ENCODE results near the gene PAK4. TPM values are rescaled to one million over a fixed set of nuclear protein-coding genes. Genes with fewer than 3 reads are reported as not detected.
"Not testable (repeated sequence)": the region's sequence is repeated elsewhere in the genome, so short reads cannot be mapped to it uniquely, and the experiment has no call there.

PAK4 gene
- polyA plus RNA-seq, 2 donors = 39.8 to 43.1 TPM

DNA sequence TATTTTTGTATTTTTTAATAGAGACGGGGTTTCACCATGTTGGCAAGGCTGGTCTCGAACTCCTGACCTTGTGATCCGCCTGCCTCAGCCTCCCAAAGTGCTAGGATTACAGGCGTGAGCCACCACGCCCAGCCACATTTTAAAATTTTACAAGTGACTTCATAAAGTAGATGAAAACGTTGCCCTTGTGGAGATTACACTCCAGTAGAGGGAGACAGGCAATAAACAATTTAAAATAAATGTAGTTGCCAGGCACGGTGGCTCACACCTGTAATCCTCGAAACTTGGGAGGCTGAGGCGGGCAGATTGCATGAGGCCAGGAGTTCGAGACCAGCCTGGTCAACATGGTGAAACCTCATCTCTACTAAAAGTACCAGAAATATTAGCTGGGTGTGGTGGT, 93.5 kb downstream of the PAK4 start:
- H3K27ac ChIP-seq (ENCODE audit: low read depth in 2 of 2, low read length in 1 of 2); H3K4me3 ChIP-seq (ENCODE audit: low read depth in 1 of 2, low read length in 2 of 2); H3K4me1 ChIP-seq (ENCODE audit: control insufficient read depth in 2 of 2, insufficient read depth in 2 of 2, low read length in 1 of 2); H3K9me3 ChIP-seq (ENCODE audit: control insufficient read depth in 2 of 2, insufficient read depth in 1 of 2, low read depth in 1 of 2, low read length in 1 of 2); H3K36me3 ChIP-seq (ENCODE audit: control insufficient read depth in 2 of 2, insufficient read depth in 2 of 2, low read length in 1 of 2); H3K27me3 ChIP-seq (ENCODE audit: control insufficient read depth in 1 of 2, insufficient read depth in 2 of 2, low read length in 2 of 2): not testable (repeated sequence)
- WGBS, 2 donors = 65 to 67% methylated on average over 10 of the region's 10 CpGs

DNA sequence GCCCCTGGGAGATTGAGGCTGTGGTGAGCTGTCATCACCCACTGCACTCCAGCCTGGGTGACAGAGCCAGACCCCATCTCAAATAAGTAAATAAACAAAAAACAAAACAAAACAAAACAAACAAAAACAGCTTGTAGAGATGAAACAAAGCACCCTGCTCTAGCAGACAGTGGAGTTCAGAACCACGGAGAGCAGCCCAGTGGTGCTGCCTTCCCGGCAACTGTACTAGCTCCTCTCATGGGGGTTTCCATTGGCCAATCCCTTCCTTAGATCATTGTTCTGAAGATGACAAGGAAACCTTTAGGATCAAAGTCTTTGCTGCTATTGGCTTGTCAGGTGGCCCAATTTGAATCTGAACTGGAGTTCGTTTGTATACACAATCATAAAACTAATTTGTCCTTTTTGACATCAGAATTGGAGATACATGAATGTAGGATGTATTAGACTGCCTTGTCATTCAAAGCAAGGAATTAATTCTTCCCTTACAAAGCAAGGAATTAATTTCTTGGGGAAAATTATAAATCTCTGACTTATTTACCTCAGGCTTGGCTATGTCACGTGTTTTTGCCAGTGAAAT, 98.2 kb downstream of the PAK4 start:
- Histone ChIP-seq H3K27ac (ENCODE audit: low read depth in 2 of 2, low read length in 1 of 2) (no peak overlapping the region), H3K36me3 (ENCODE audit: control insufficient read depth in 2 of 2, insufficient read depth in 2 of 2, low read length in 1 of 2) (no peaks in the 10 kb centered on the region), H3K4me3 (ENCODE audit: low read depth in 1 of 2, low read length in 2 of 2) (no peak overlapping the region), H3K4me1 (ENCODE audit: control insufficient read depth in 2 of 2, insufficient read depth in 2 of 2, low read length in 1 of 2) (no peaks in the 10 kb centered on the region), H3K27me3 (ENCODE audit: control insufficient read depth in 1 of 2, insufficient read depth in 2 of 2, low read length in 2 of 2) (no peaks in the 10 kb centered on the region), H3K9me3 (ENCODE audit: control insufficient read depth in 2 of 2, insufficient read depth in 1 of 2, low read depth in 1 of 2, low read length in 1 of 2) (no peaks in the 10 kb centered on the region)
- WGBS, 2 donors = 17 to 34% methylated on average over 4 of the region's 4 CpGs

DNA sequence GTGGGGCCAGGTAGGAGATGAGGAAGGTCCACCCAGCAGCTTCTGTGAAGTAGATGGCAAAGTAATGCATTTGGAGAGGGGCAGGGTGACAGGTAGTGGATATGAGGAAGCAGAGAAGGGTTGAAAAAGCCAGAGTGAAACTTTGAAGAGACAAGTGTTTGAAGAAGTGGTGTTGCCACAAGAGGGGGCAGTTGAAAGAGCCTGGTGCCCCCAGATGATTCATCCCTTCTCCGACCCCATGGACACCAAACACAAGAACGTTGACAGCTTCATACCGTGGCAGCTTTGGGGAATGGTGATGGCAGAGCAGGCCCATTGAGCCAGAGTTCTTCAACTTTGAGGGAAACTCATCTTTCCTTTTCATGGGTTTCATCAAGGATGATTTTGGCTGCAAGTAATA, 99.3 kb downstream of the PAK4 start:
- no peaks in the 10 kb centered on the region for H3K9me3 ChIP-seq (ENCODE audit: control insufficient read depth in 2 of 2, insufficient read depth in 1 of 2, low read depth in 1 of 2, low read length in 1 of 2)
- H3K27ac ChIP-seq (ENCODE audit: low read depth in 2 of 2, low read length in 1 of 2) = no peak overlapping the region
- WGBS, 2 donors = 27 to 47% methylated on average over 3 of the region's 3 CpGs
- no peaks in the 10 kb centered on the region for H3K27me3 ChIP-seq (ENCODE audit: control insufficient read depth in 1 of 2, insufficient read depth in 2 of 2, low read length in 2 of 2)
- no peaks in the 10 kb centered on the region for H3K4me1 ChIP-seq (ENCODE audit: control insufficient read depth in 2 of 2, insufficient read depth in 2 of 2, low read length in 1 of 2)
- no peak overlapping the region for H3K4me3 ChIP-seq (ENCODE audit: low read depth in 1 of 2, low read length in 2 of 2)
- no peaks in the 10 kb centered on the region for H3K36me3 ChIP-seq (ENCODE audit: control insufficient read depth in 2 of 2, insufficient read depth in 2 of 2, low read length in 1 of 2)

Other genes with a start within 250 kb of the PAK4 start
- gene RINL, start 247.5 kb upstream of the PAK4 start, polyA plus RNA-seq = 10 to 100 TPM in 1 of 2 donors, 1 to 10 TPM in 1; 8.4 to 20.5 TPM
- gene SIRT2, start 226.2 kb upstream of the PAK4 start, polyA plus RNA-seq = 10 to 100 TPM; 29.5 to 36.1 TPM
- 10 to 100 TPM; 34.3 to 44.0 TPM for gene NFKBIB, start 225.8 kb upstream of the PAK4 start, polyA plus RNA-seq
- gene CCER2, start 213.6 kb upstream of the PAK4 start, polyA plus RNA-seq = 1 to 10 TPM; 1.7 to 5.3 TPM
- gene SARS2, start 195.0 kb upstream of the PAK4 start, polyA plus RNA-seq = 10 to 100 TPM; 27.4 to 43.9 TPM
- gene MRPS12, start 194.8 kb upstream of the PAK4 start, polyA plus RNA-seq = 10 to 100 TPM; 15.0 to 54.4 TPM
- 1 to 10 TPM; 5.4 to 6.1 TPM for gene FBXO17, start 150.0 kb upstream of the PAK4 start, polyA plus RNA-seq
- 10 to 100 TPM; 10.4 to 20.1 TPM for gene FBXO27, start 93.2 kb upstream of the PAK4 start, polyA plus RNA-seq
- 1 to 10 TPM in 1 of 2 donors, under 1 TPM in 1; 0.32 to 1.6 TPM for gene ACP7, start 41.4 kb upstream of the PAK4 start, polyA plus RNA-seq
- gene NCCRP1, start 71.2 kb downstream of the PAK4 start, polyA plus RNA-seq = 100 to 1,000 TPM; 296 to 510 TPM
- gene SYCN, start 78.5 kb downstream of the PAK4 start, polyA plus RNA-seq = under 1 TPM in 1 of 2 donors, not detected in 1; 0.22 TPM
- gene IFNL3, start 119.2 kb downstream of the PAK4 start, polyA plus RNA-seq = not detected
- gene IFNL4, start 123.1 kb downstream of the PAK4 start, polyA plus RNA-seq = not detected
- not detected for gene IFNL2, start 142.6 kb downstream of the PAK4 start, polyA plus RNA-seq
- not detected for gene IFNL1, start 170.6 kb downstream of the PAK4 start, polyA plus RNA-seq
- under 1 TPM; 0.53 to 0.65 TPM for gene LRFN1, start 195.1 kb downstream of the PAK4 start, polyA plus RNA-seq
- gene GMFG, start 210.3 kb downstream of the PAK4 start, polyA plus RNA-seq = 10 to 100 TPM; 11.5 to 13.3 TPM
- 100 to 1,000 TPM in 1 of 2 donors, 10 to 100 TPM in 1; 78.7 to 140 TPM for gene SAMD4B, start 216.6 kb downstream of the PAK4 start, polyA plus RNA-seq